GM12878 (cell line): ENCODE results near the gene NACAD. TPM values are rescaled to one million over a fixed set of nuclear protein-coding genes. Genes with fewer than 3 reads are reported as not detected.

Experiments
- ATAC-seq: fragments of 200-7000 bp; cut with Tn5 transposase; 3 replicates; pipeline ENCODE4 v1.9.1; 2020; ENCODE audit warnings: mild to moderate bottlenecking, moderate library complexity
- BruUV-seq: library from RNA; stranded (reverse); fragments of 400-500 nt; replicated peaks from 2 replicates; lab custom pipeline; 2021; lab: Mats Ljungman, UMichigan
- CTCF ChIA-PET: fragments of 300-600 bp; sonication (Branson Sonifier 250); formaldehyde crosslinking; extraction: SDS; loops from one replicate; lab custom pipeline; 2021; ENCODE audit warnings: inconsistent platforms; lab: Yijun Ruan, JAX
- POLR2A ChIA-PET: fragments of 350-600 bp; formaldehyde crosslinking; extraction: SDS; loops from one replicate; lab custom pipeline; 2021; ENCODE audit warnings: inconsistent platforms; lab: Charles Lee
- RAD21 ChIA-PET: fragments of 300-600 bp; sonication (Branson Sonifier 250); formaldehyde crosslinking; loops from one replicate; lab custom pipeline; 2023; ENCODE audit warnings: antibody characterized with exemption; ENCODE audit not compliant: unreplicated experiment; lab: Charles Lee
- SMC1A ChIA-PET: fragments of 300-600 bp; sonication (Branson Sonifier 250); formaldehyde crosslinking; loops from one replicate; lab custom pipeline; 2023; ENCODE audit not compliant: unreplicated experiment, uncharacterized antibody; lab: Charles Lee
- DNase-seq: peaks from one replicate; pipeline ENCODE4 v3.0.0-alpha.2; 2011; ENCODE audit warnings: low read depth, low spot score
- FAIRE-seq: peaks from 3 replicates; lab custom pipeline; 2011; peaks lifted over from hg19 to GRCh38; lab: Jason Lieb, UNC
- H2AFZ ChIP-seq: 2 replicates; pipeline ENCODE4 v1.6.0; 2011; ENCODE audit warnings: low read depth, low read length, control low read depth; ENCODE audit not compliant: control insufficient read depth
- H3K27ac ChIP-seq: 2 replicates; pipeline ENCODE4 v1.5.1; 2011; ENCODE audit warnings: control low read depth; ENCODE audit not compliant: control insufficient read depth, insufficient read depth
- H3K27me3 ChIP-seq, 2 experiments: replicated peaks in 1 of 2; 2 replicates each; pipeline versions ENCODE4 v1.6.0 to v1.6.1; 2011; ENCODE audit warnings: low read length in 1 of 2; ENCODE audit not compliant: control insufficient read depth in 2 of 2, insufficient read depth in 2 of 2
- H3K36me3 ChIP-seq, 2 experiments: 2 replicates each; pipeline ENCODE4 v1.5.1; 2011; ENCODE audit warnings: low read length in 1 of 2; ENCODE audit not compliant: control insufficient read depth in 2 of 2, insufficient read depth in 2 of 2
- H3K4me1 ChIP-seq: 2 replicates; pipeline ENCODE4 v1.6.1; 2011; ENCODE audit warnings: mild to moderate bottlenecking, low read length, moderate library complexity, mixed read lengths; ENCODE audit not compliant: control insufficient read depth, insufficient read depth
- H3K4me2 ChIP-seq: 2 replicates; pipeline ENCODE4 v1.6.0; 2011; ENCODE audit warnings: control low read depth; ENCODE audit not compliant: control insufficient read depth, insufficient read depth
- H3K4me3 ChIP-seq: fragments of 200-600 bp; sonication (generic); 2 replicates; pipeline ENCODE4 v1.5.1; 2016
- H3K79me2 ChIP-seq: 2 replicates; pipeline ENCODE4 v1.6.0; 2011; ENCODE audit warnings: low read length; ENCODE audit not compliant: control insufficient read depth, insufficient read depth
- H3K9ac ChIP-seq: 2 replicates; pipeline ENCODE4 v1.8.0; 2011; ENCODE audit warnings: low read length, control low read depth, mixed read lengths; ENCODE audit not compliant: control insufficient read depth, insufficient read depth
- H3K9me3 ChIP-seq: replicated peaks from 3 replicates; pipeline ENCODE4 v1.5.1; 2011; ENCODE audit warnings: mild to moderate bottlenecking, low read length; ENCODE audit not compliant: control insufficient read depth, insufficient read depth
- H4K20me1 ChIP-seq: 2 replicates; pipeline ENCODE4 v1.6.0; 2011; ENCODE audit not compliant: control insufficient read depth, insufficient read depth
- ASH2L ChIP-seq: fragments of 300-600, 200-600 bp; sonication (generic); IDR thresholded peaks from 2 replicates; pipeline ENCODE4 v1.6.1; 2017; ENCODE audit warnings: low read depth, mild to moderate bottlenecking, borderline replicate concordance
- CHD1 ChIP-seq: IDR thresholded peaks from 2 replicates; pipeline ENCODE4 v1.6.1; 2012; ENCODE audit warnings: low read depth, low read length, improper control_type of control experiment
- ETV6 ChIP-seq, 2 experiments: fragments of 450-650 bp in 1 of 2; IDR thresholded peaks in 1 of 2; conservative IDR thresholded peaks in 1 of 2; 2 replicates each; pipeline ENCODE4 v1.6.1; 2014; ENCODE audit warnings: antibody characterized with exemption in 1 of 2, borderline replicate concordance in 1 of 2, low read depth in 1 of 2, mild to moderate bottlenecking in 1 of 2, moderate library complexity in 1 of 2
- EZH2 ChIP-seq: IDR thresholded peaks from 2 replicates; pipeline ENCODE4 v1.6.1; 2012; ENCODE audit warnings: low read depth, mild to moderate bottlenecking, control low read depth, inconsistent platforms, low read length, borderline replicate concordance; ENCODE audit not compliant: control insufficient read depth
- FOXM1 ChIP-seq: IDR thresholded peaks from 2 replicates; pipeline ENCODE4 v1.6.1; 2012; ENCODE audit warnings: low read depth, mild to moderate bottlenecking, inconsistent platforms, low read length, moderate library complexity
- MTA2 ChIP-seq: fragments of 450-650 bp; IDR thresholded peaks from 2 replicates; pipeline ENCODE4 v1.6.1; 2016; ENCODE audit warnings: low read depth, mild to moderate bottlenecking, moderate library complexity
- NFIC ChIP-seq: IDR thresholded peaks from 2 replicates; pipeline ENCODE4 v1.6.1; 2012; ENCODE audit warnings: low read depth, mild to moderate bottlenecking, inconsistent platforms, low read length, moderate library complexity
- PAX8 ChIP-seq: fragments of 450-650 bp; IDR thresholded peaks from 2 replicates; pipeline ENCODE4 v1.6.1; 2017; ENCODE audit warnings: mild to moderate bottlenecking, moderate library complexity
- POLR2AphosphoS2 ChIP-seq: IDR thresholded peaks from 2 replicates; pipeline ENCODE4 v1.6.1; 2011; ENCODE audit warnings: low read depth, mild to moderate bottlenecking, low read length, improper control_type of control experiment, moderate library complexity
- SREBF2 ChIP-seq: IDR thresholded peaks from 2 replicates; pipeline ENCODE4 v1.6.1; 2012; ENCODE audit warnings: mild to moderate bottlenecking, low read length
- WGBS: methylation state at CpG from one replicate; pipeline ENCODE4 v1.1.6; 2016; ENCODE audit warnings: low lambda C conversion rate; ENCODE audit not compliant: insufficient replicate concordance, insufficient coverage; ENCODE audit errors: missing lambda C conversion rate; 5-methylcytosine and 5-hydroxymethylcytosine counted together
- in situ Hi-C: fragments of 300-500 bp; cut with MboI; formaldehyde crosslinking; loops from 9 replicates; pipeline ENCODE4 v1.14.3; 2018; ENCODE audit warnings: mixed read lengths
- intact Hi-C: fragments of 100-400 bp; cut with micrococcal nuclease; formaldehyde crosslinking; loops from one replicate; pipeline ENCODE4 v1.14.2; 2022; ENCODE audit not compliant: unreplicated experiment
- polyA plus RNA-seq, 11 experiments: library from polyadenylated mRNA; depleted of rRNA in 4 of 11; unstranded in 6 of 11; stranded (reverse) in 5 of 11; fragments of >200 nt; fragmentation: Nextera tagmentation in 4 of 11; fragmentation: Illumina TruSeq in 1 of 11; extraction: Ambion mirVana in 4 of 11; extraction: Trizol in 1 of 11; gene quantifications; 1 replicate in 1 of 11; 2 replicates in 10 of 11; pipeline versions ENCODE4 v1.2.1 to v1.2.3, GENCODE V29; 2011 to 2016; ENCODE audit warnings: inconsistent platforms in 2 of 11, missing spikeins in 2 of 11, low read depth in 1 of 11
- total RNA-seq, 4 experiments: library from RNA; depleted of rRNA in 3 of 4; stranded (reverse); fragments of >200 nt in 3 of 4; fragmentation: Illumina TruSeq in 1 of 4; extraction: Trizol in 1 of 4; gene quantifications; 2 replicates each; pipeline versions ENCODE4 v1.2.1 to v1.2.3, GENCODE V29; 2013 to 2021
- TF ChIP-seq, protein P1 (sequence below): fragments of 450-650 bp; IDR thresholded peaks from 2 replicates; pipeline ENCODE4 v1.6.1; 2017; ENCODE audit warnings: mild to moderate bottlenecking
- TF ChIP-seq, protein P2 (sequence below): fragments of 450-650 bp; IDR thresholded peaks from 2 replicates; pipeline ENCODE4 v1.6.1; 2017; ENCODE audit warnings: mild to moderate bottlenecking, low read depth, inconsistent platforms; ENCODE audit not compliant: poor library complexity, severe bottlenecking

NACAD gene
- total and polyA plus RNA-seq, 10 of the 15 experiments (the other 5 are each of a cell fraction or from before 2014, with no cell fraction given): not detected

DNA sequence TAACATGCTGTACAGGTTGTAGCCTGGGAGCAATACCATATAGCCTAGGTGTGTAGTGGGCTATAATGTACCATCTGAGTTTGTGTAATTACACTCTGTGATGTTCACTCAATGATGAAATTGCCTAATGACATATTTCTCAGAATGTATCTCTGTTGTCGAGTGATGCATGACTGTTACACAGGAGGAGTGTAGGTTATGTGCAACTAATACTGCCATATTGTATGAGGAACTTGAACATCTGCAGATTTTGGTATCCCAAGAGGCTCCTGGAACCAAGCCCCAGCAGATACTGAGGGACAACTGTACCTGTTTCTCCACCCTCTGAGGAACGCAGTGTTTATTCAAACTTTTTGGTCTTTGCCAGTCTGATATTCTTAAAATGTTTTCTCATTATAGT lies 38.6 kb downstream of the NACAD start:
- peaks cover 0 to 14% of the 10 kb centered on the region in 2 experiments; a peak in 3 of 4 replicates for H3K36me3 ChIP-seq
- ATAC-seq: no peak
- no peak for TF ChIP-seq POLR2AphosphoS2
- TF ChIP-seq NFIC: no peak
- no peak for TF ChIP-seq PAX8
- no peak for TF ChIP-seq MTA2
- H2AFZ ChIP-seq: no peak overlapping the region
- no peak for FAIRE-seq
- no peak overlapping the region for H3K9ac ChIP-seq
- ChIA-PET CTCF (no interaction called here), POLR2A (no interaction called here), RAD21 (no interaction called here), SMC1A (no interaction called here)
- H3K79me2 ChIP-seq: no peaks in the 10 kb centered on the region; the same call in 1 of the 2 replicates
- intact Hi-C loops (no loop called here), in situ Hi-C loops (no loop called here)
- no TSS peak for BruUV-seq
- H3K27me3 ChIP-seq: no peaks in the 10 kb centered on the region
- DNase-seq: no peak
- H3K4me1 ChIP-seq: no peaks in the 10 kb centered on the region
- no peak overlapping the region for H3K4me2 ChIP-seq
- no peaks in the 10 kb centered on the region; the same call in 1 of the 2 replicates for H4K20me1 ChIP-seq
- no peak overlapping the region for H3K27ac ChIP-seq
- no peaks in the 10 kb centered on the region for H3K9me3 ChIP-seq
- no peak overlapping the region for H3K4me3 ChIP-seq
- WGBS: 51% methylated on average over 2 of the region's 2 CpGs

DNA sequence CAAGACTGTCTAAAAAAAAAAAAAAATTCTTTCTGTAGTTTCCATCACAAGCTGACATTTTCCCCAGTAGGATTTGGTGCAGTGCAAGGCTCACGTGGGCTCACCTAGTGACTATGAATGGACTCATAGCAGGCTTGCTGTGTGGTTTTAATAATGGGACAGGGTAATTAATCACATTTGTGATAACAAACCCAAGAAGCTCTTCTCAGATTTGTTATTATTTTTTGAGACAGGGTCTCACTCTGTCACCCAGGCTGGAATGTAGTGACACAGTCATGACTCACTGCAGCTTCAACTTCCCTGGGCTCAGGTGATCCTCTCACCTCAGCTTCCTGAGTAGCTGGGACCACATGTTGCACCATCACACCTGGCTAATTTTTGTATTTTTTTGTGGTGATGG lies 40.0 kb downstream of the NACAD start:
- H3K27me3 ChIP-seq: no peaks in the 10 kb centered on the region
- no peaks in the 10 kb centered on the region for H3K4me1 ChIP-seq
- no TSS peak for BruUV-seq
- POLR2A ChIA-PET: interaction anchor here (1.2 kb wide), 1 partner anchor 13 kb away, joined by 3 read pairs; no protein-coding TSS in a partner anchor
- no peak overlapping the region for H3K4me2 ChIP-seq
- no peak overlapping the region for H3K4me3 ChIP-seq
- no peak overlapping the region for H3K9ac ChIP-seq
- no peak overlapping the region for H2AFZ ChIP-seq
- SMC1A ChIA-PET: interaction anchor here (0.9 to 1.3 kb wide), 2 partner anchors 47 to 75 kb away, joined by 3 read pairs; no protein-coding TSS in a partner anchor
- in situ Hi-C loops: no loop called here
- H3K9me3 ChIP-seq: no peaks in the 10 kb centered on the region
- H3K79me2 ChIP-seq: no peaks in the 10 kb centered on the region
- RAD21 ChIA-PET: interaction anchor here (0.6 kb wide), 1 partner anchor 75 kb away, joined by 3 read pairs; no protein-coding TSS in a partner anchor
- 100% methylated on average over 1 of the region's 1 CpG for WGBS
- no peak for ATAC-seq
- peaks cover 0 to 18% of the 10 kb centered on the region in 2 experiments; a peak in 3 of 4 replicates for H3K36me3 ChIP-seq
- no peak for FAIRE-seq
- CTCF ChIA-PET: no interaction called here
- no peak overlapping the region for H3K27ac ChIP-seq
- no peaks in the 10 kb centered on the region; the same call in 1 of the 2 replicates for H4K20me1 ChIP-seq
- no peak for DNase-seq
- intact Hi-C loops: no loop called here
- TF ChIP-seq ETV6 (conservative IDR thresholded peaks at IDR 0.05 in 1 of 2, IDR thresholded peaks at IDR 0.05 in 1 of 2; ENCODE audit: borderline replicate concordance in 1 of 2, low read depth in 1 of 2) (no peak), ASH2L (no peak), EZH2 (no peak), SREBF2 (no peak), CHD1 (no peak), POLR2AphosphoS2 (no peak), FOXM1 (no peak)
- TF ChIP-seq, protein P1, sequence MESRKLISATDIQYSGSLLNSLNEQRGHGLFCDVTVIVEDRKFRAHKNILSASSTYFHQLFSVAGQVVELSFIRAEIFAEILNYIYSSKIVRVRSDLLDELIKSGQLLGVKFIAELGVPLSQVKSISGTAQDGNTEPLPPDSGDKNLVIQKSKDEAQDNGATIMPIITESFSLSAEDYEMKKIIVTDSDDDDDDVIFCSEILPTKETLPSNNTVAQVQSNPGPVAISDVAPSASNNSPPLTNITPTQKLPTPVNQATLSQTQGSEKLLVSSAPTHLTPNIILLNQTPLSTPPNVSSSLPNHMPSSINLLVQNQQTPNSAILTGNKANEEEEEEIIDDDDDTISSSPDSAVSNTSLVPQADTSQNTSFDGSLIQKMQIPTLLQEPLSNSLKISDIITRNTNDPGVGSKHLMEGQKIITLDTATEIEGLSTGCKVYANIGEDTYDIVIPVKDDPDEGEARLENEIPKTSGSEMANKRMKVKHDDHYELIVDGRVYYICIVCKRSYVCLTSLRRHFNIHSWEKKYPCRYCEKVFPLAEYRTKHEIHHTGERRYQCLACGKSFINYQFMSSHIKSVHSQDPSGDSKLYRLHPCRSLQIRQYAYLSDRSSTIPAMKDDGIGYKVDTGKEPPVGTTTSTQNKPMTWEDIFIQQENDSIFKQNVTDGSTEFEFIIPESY: no peak
- TF ChIP-seq, protein P2, sequence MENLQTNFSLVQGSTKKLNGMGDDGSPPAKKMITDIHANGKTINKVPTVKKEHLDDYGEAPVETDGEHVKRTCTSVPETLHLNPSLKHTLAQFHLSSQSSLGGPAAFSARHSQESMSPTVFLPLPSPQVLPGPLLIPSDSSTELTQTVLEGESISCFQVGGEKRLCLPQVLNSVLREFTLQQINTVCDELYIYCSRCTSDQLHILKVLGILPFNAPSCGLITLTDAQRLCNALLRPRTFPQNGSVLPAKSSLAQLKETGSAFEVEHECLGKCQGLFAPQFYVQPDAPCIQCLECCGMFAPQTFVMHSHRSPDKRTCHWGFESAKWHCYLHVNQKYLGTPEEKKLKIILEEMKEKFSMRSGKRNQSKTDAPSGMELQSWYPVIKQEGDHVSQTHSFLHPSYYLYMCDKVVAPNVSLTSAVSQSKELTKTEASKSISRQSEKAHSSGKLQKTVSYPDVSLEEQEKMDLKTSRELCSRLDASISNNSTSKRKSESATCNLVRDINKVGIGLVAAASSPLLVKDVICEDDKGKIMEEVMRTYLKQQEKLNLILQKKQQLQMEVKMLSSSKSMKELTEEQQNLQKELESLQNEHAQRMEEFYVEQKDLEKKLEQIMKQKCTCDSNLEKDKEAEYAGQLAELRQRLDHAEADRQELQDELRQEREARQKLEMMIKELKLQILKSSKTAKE: no peak
